Activated CD4-positive, alpha-beta T cell treated with anti-CD3 and anti-CD28 coated beads, Interleukin-2, amount 10 ng/mL, durations not matched to agents 24 days and 14 days (primary cell): ENCODE measurements around the gene SBNO2. TPM values are rescaled to one million over a fixed set of nuclear protein-coding genes. Genes with fewer than 3 reads are reported as not detected.
A peak's percentile ranks its signal among the peaks of the same experiment; 100 is the strongest.
"Not testable (repeated sequence)": the region's sequence is repeated elsewhere in the genome, so short reads cannot be mapped to it uniquely, and the experiment has no call there.

Source experiments
- DNase-seq: peaks from one replicate; pipeline ENCODE4 v3.0.0; 2022
- H3K27ac Mint-ChIP-seq: one replicate; pipeline ENCODE4 v1.8.0; 2022; ENCODE audit warnings: mild to moderate bottlenecking, mixed read lengths
- H3K27me3 Mint-ChIP-seq: one replicate; pipeline ENCODE4 v1.8.0; 2022; ENCODE audit warnings: mixed read lengths
- H3K36me3 Mint-ChIP-seq: one replicate; pipeline ENCODE4 v1.8.0; 2022; ENCODE audit warnings: low read depth, mild to moderate bottlenecking, mixed read lengths
- H3K4me1 Mint-ChIP-seq: one replicate; pipeline ENCODE4 v1.8.0; 2021; ENCODE audit warnings: mixed read lengths
- H3K4me3 Mint-ChIP-seq: one replicate; pipeline ENCODE4 v1.8.0; 2022; ENCODE audit warnings: mild to moderate bottlenecking, moderate library complexity, mixed read lengths
- H3K9me3 Mint-ChIP-seq: one replicate; pipeline ENCODE4 v1.8.0; 2021; ENCODE audit warnings: mixed read lengths
- intact Hi-C: fragments of 100-400 bp; cut with micrococcal nuclease; formaldehyde crosslinking; loops from one replicate; pipeline ENCODE4 v1.15.1; 2023
- total RNA-seq: library from RNA; stranded (reverse); gene quantifications from 2 replicates; pipeline ENCODE4 v1.2.3, GENCODE V29; 2022

Gene SBNO2
- total RNA-seq, 1 donor from 2014 or later, result 98.9 TPM

GRCh38 chr19:1122972-1123363, 51.1 kb downstream of the SBNO2 start:
- H3K27ac Mint-ChIP-seq, result peak overlapping the region; percentile 25

GRCh38 chr19:1122021-1122971, 51.8 kb downstream of the SBNO2 start:
- H3K9me3 Mint-ChIP-seq, result no peaks in the 10 kb centered on the region
- DNase-seq, result no peak
- H3K27me3 Mint-ChIP-seq, result no peaks in the 10 kb centered on the region
- intact Hi-C loops, result no loop called here
- H3K4me1 Mint-ChIP-seq, result peaks cover 3% of the 10 kb centered on the region
- H3K4me3 Mint-ChIP-seq, result no peak overlapping the region
- H3K36me3 Mint-ChIP-seq, result peaks cover 54% of the 10 kb centered on the region
- peak overlapping the region; percentile 25 for H3K27ac Mint-ChIP-seq

More at GRCh38 chr19:1122972-1123363, 51.1 kb downstream of the SBNO2 start:
- intact Hi-C loops, result no loop called here
- Mint-ChIP-seq H3K4me1 (peaks cover 3% of the 10 kb centered on the region), H3K4me3 (no peak overlapping the region), H3K9me3 (no peaks in the 10 kb centered on the region), H3K36me3 (peaks cover 56% of the 10 kb centered on the region), H3K27me3 (no peaks in the 10 kb centered on the region)
- DNase-seq, result peak; percentile 86

GRCh38 chr19:1121395-1121794, 52.7 kb downstream of the SBNO2 start:
- no peak for DNase-seq
- Mint-ChIP-seq H3K4me3 (no peak overlapping the region), H3K4me1 (no peaks in the 10 kb centered on the region), H3K27ac (no peak overlapping the region), H3K9me3 (no peaks in the 10 kb centered on the region), H3K27me3 (no peaks in the 10 kb centered on the region), H3K36me3 (peaks cover 47% of the 10 kb centered on the region)
- intact Hi-C loops, result no loop called here

- DNase-seq, result no peak
- Mint-ChIP-seq H3K36me3 (peaks cover 45% of the 10 kb centered on the region), H3K4me1 (no peaks in the 10 kb centered on the region), H3K4me3 (no peak overlapping the region), H3K27ac (no peak overlapping the region), H3K9me3 (no peaks in the 10 kb centered on the region), H3K27me3 (no peaks in the 10 kb centered on the region)
- intact Hi-C loops, result no loop called here
Measured at GRCh38 chr19:1119475-1120217, 54.4 kb downstream of the SBNO2 start.

- Mint-ChIP-seq H3K9me3 (no peaks in the 10 kb centered on the region), H3K4me3 (no peak overlapping the region)
Measured at GRCh38 chr19:1118999-1119398, 55.1 kb downstream of the SBNO2 start.

GRCh38 chr19:1117654-1118053, 56.4 kb downstream of the SBNO2 start:
- intact Hi-C loops, result no loop called here
- DNase-seq, result no peak
- H3K4me3 Mint-ChIP-seq, result no peak overlapping the region
- H3K9me3 Mint-ChIP-seq, result no peaks in the 10 kb centered on the region
- H3K27ac Mint-ChIP-seq, result no peak overlapping the region
- no peaks in the 10 kb centered on the region for H3K4me1 Mint-ChIP-seq
- H3K27me3 Mint-ChIP-seq, result no peaks in the 10 kb centered on the region
- peaks cover 44% of the 10 kb centered on the region for H3K36me3 Mint-ChIP-seq

More at GRCh38 chr19:1118999-1119398, 55.1 kb downstream of the SBNO2 start:
- Mint-ChIP-seq H3K27ac (no peak overlapping the region), H3K36me3 (peaks cover 44% of the 10 kb centered on the region), H3K4me1 (no peaks in the 10 kb centered on the region), H3K27me3 (no peaks in the 10 kb centered on the region)
- DNase-seq, result no peak
- intact Hi-C loops, result no loop called here

GRCh38 chr19:1116726-1117581, 57.1 kb downstream of the SBNO2 start:
- no peaks in the 10 kb centered on the region for H3K9me3 Mint-ChIP-seq
- H3K27ac Mint-ChIP-seq, result no peak overlapping the region
- H3K27me3 Mint-ChIP-seq, result no peaks in the 10 kb centered on the region
- H3K4me3 Mint-ChIP-seq, result no peak overlapping the region
- peaks cover 42% of the 10 kb centered on the region for H3K36me3 Mint-ChIP-seq
- no peak for DNase-seq
- intact Hi-C loops, result no loop called here
- H3K4me1 Mint-ChIP-seq, result no peaks in the 10 kb centered on the region

- no peaks in the 10 kb centered on the region for H3K9me3 Mint-ChIP-seq
- intact Hi-C loops, result no loop called here
- H3K27me3 Mint-ChIP-seq, result no peaks in the 10 kb centered on the region
- no peaks in the 10 kb centered on the region for H3K4me1 Mint-ChIP-seq
- H3K27ac Mint-ChIP-seq, result no peak overlapping the region
- no peak overlapping the region for H3K4me3 Mint-ChIP-seq
- DNase-seq, result no peak
- peaks cover 31% of the 10 kb centered on the region for H3K36me3 Mint-ChIP-seq
Measured at GRCh38 chr19:1115646-1116420, 58.2 kb downstream of the SBNO2 start.

GRCh38 chr19:1114728-1115127, 59.3 kb downstream of the SBNO2 start:
- not testable (repeated sequence) for H3K27ac Mint-ChIP-seq, H3K4me1 Mint-ChIP-seq

GRCh38 chr19:1113986-1114483, 60.0 kb downstream of the SBNO2 start:
- H3K9me3 Mint-ChIP-seq, result no peaks in the 10 kb centered on the region
- no peak overlapping the region for H3K4me3 Mint-ChIP-seq
- peaks cover 26% of the 10 kb centered on the region for H3K36me3 Mint-ChIP-seq
- intact Hi-C loops, result no loop called here
- no peak overlapping the region for H3K27ac Mint-ChIP-seq
- DNase-seq, result no peak
- H3K27me3 Mint-ChIP-seq, result no peaks in the 10 kb centered on the region
- H3K4me1 Mint-ChIP-seq, result no peaks in the 10 kb centered on the region

More at GRCh38 chr19:1114728-1115127, 59.3 kb downstream of the SBNO2 start:
- intact Hi-C loops, H3K4me3 Mint-ChIP-seq, H3K9me3 Mint-ChIP-seq, H3K27me3 Mint-ChIP-seq, DNase-seq: not testable (repeated sequence)
- H3K36me3 Mint-ChIP-seq, result peaks cover 27% of the 10 kb centered on the region

- no peaks in the 10 kb centered on the region for H3K9me3 Mint-ChIP-seq
- H3K27me3 Mint-ChIP-seq, result no peaks in the 10 kb centered on the region
- no peak overlapping the region for H3K4me3 Mint-ChIP-seq
- H3K4me1 Mint-ChIP-seq, result no peaks in the 10 kb centered on the region
- DNase-seq, result peak; percentile 93
- H3K36me3 Mint-ChIP-seq, result peaks cover 21% of the 10 kb centered on the region
- H3K27ac Mint-ChIP-seq, result no peak overlapping the region
- intact Hi-C loops, result no loop called here
Measured at GRCh38 chr19:1113030-1113985, 60.8 kb downstream of the SBNO2 start.
